IPS DF 6.9 (cell line): ENCODE measurements around the gene VSNL1.

Source experiments
- DNase-seq: peaks from one replicate; pipeline ENCODE4 v3.0.0-alpha.2; 2013; ENCODE audit warnings: low read depth, low spot score
- H3K27ac ChIP-seq: one replicate; pipeline ENCODE4 v1.5.1; 2013; ENCODE audit warnings: low read length, control low read depth
- H3K27me3 ChIP-seq: 2 replicates; pipeline ENCODE4 v1.6.1; 2013; ENCODE audit warnings: mild to moderate bottlenecking, low read length; ENCODE audit not compliant: control insufficient read depth, insufficient read depth
- H3K36me3 ChIP-seq: 2 replicates; pipeline ENCODE4 v1.6.1; 2013; ENCODE audit warnings: low read length; ENCODE audit not compliant: control insufficient read depth, insufficient read depth
- H3K4me1 ChIP-seq: 2 replicates; pipeline ENCODE4 v1.6.1; 2013; ENCODE audit warnings: low read length; ENCODE audit not compliant: control insufficient read depth, insufficient read depth
- H3K4me3 ChIP-seq: 2 replicates; pipeline ENCODE4 v1.5.1; 2013; ENCODE audit warnings: mild to moderate bottlenecking, low read length
- H3K9me3 ChIP-seq: 2 replicates; pipeline ENCODE4 v1.6.1; 2013; ENCODE audit warnings: low read length, inconsistent platforms; ENCODE audit not compliant: control insufficient read depth, insufficient read depth
- WGBS: extraction: QIAGEN DNeasy Blood & Tissue Kit; methylation state at CpG from one replicate; pipeline ENCODE4 v1.1.7; 2013; ENCODE audit warnings: mixed read lengths, missing lambda C conversion rate; ENCODE audit not compliant: insufficient read length, insufficient coverage; 5-methylcytosine and 5-hydroxymethylcytosine counted together

Gene VSNL1

GRCh38 chr2:17608251-17608650 lies 67.8 kb downstream of the VSNL1 start:
- H3K4me3 ChIP-seq = no peak overlapping the region
- no peak overlapping the region for H3K27ac ChIP-seq
- no peaks in the 10 kb centered on the region; the same call in 1 of the 2 replicates for H3K4me1 ChIP-seq
- no peaks in the 10 kb centered on the region for H3K9me3 ChIP-seq
- DNase-seq = no peak
- no CpG with 5 or more reads among the region's 4 CpGs for WGBS
- H3K36me3 ChIP-seq = no peaks in the 10 kb centered on the region
- no peaks in the 10 kb centered on the region for H3K27me3 ChIP-seq

GRCh38 chr2:17610521-17610920 lies 70.0 kb downstream of the VSNL1 start:
- H3K9me3 ChIP-seq = no peaks in the 10 kb centered on the region
- no peaks in the 10 kb centered on the region for H3K36me3 ChIP-seq
- DNase-seq = no peak
- H3K4me1 ChIP-seq = no peaks in the 10 kb centered on the region; the same call in 1 of the 2 replicates
- H3K4me3 ChIP-seq = no peak overlapping the region
- H3K27ac ChIP-seq = no peak overlapping the region
- H3K27me3 ChIP-seq = no peaks in the 10 kb centered on the region
- WGBS = no CpG with 5 or more reads among the region's 3 CpGs

GRCh38 chr2:17611036-17611435 lies 70.5 kb downstream of the VSNL1 start:
- no peak overlapping the region for H3K27ac ChIP-seq
- H3K9me3 ChIP-seq = no peaks in the 10 kb centered on the region
- no peak overlapping the region for H3K4me3 ChIP-seq
- no peaks in the 10 kb centered on the region for H3K27me3 ChIP-seq
- no peaks in the 10 kb centered on the region; the same call in 1 of the 2 replicates for H3K4me1 ChIP-seq
- H3K36me3 ChIP-seq = 0 out of 2 replicates have a peak, but pooled peaks cover 3% of the 10 kb centered on the region
- WGBS = no CpG with 5 or more reads among the region's 3 CpGs
- no peak for DNase-seq

- Histone ChIP-seq H3K27me3 (no peaks in the 10 kb centered on the region), H3K4me1 (no peaks in the 10 kb centered on the region; the same call in 1 of the 2 replicates), H3K36me3 (0 out of 2 replicates have a peak, but pooled peaks cover 4% of the 10 kb centered on the region), H3K4me3 (no peak overlapping the region), H3K27ac (no peak overlapping the region), H3K9me3 (no peaks in the 10 kb centered on the region)
- no peak for DNase-seq
- no CpG with 5 or more reads among the region's 4 CpGs for WGBS
Observed at GRCh38 chr2:17614174-17614930, 73.9 kb downstream of the VSNL1 start.

GRCh38 chr2:17615147-17615546 lies 74.7 kb downstream of the VSNL1 start:
- WGBS = no CpG with 5 or more reads among the region's 1 CpG
- Histone ChIP-seq H3K27ac (no peak overlapping the region), H3K9me3 (no peaks in the 10 kb centered on the region), H3K36me3 (0 out of 2 replicates have a peak, but pooled peaks cover 4% of the 10 kb centered on the region), H3K4me1 (no peaks in the 10 kb centered on the region; the same call in 1 of the 2 replicates), H3K27me3 (no peaks in the 10 kb centered on the region), H3K4me3 (no peak overlapping the region)
- no peak for DNase-seq

- Histone ChIP-seq H3K27ac (no peak overlapping the region), H3K36me3 (0 out of 2 replicates have a peak, but pooled peaks cover 4% of the 10 kb centered on the region), H3K4me1 (no peaks in the 10 kb centered on the region; the same call in 1 of the 2 replicates), H3K9me3 (no peaks in the 10 kb centered on the region), H3K27me3 (no peaks in the 10 kb centered on the region), H3K4me3 (no peak overlapping the region)
- WGBS = no CpG with 5 or more reads among the region's 1 CpG
- DNase-seq = no peak
Observed at GRCh38 chr2:17615728-17616351, 75.3 kb downstream of the VSNL1 start.

- Histone ChIP-seq H3K4me1 (no peaks in the 10 kb centered on the region; the same call in 1 of the 2 replicates), H3K36me3 (0 out of 2 replicates have a peak, but pooled peaks cover 4% of the 10 kb centered on the region), H3K4me3 (no peak overlapping the region), H3K27me3 (no peaks in the 10 kb centered on the region), H3K9me3 (no peaks in the 10 kb centered on the region), H3K27ac (no peak overlapping the region)
- WGBS = no CpG with 5 or more reads among the region's 1 CpG
- DNase-seq = no peak
Observed at GRCh38 chr2:17616405-17616804, 75.9 kb downstream of the VSNL1 start.

GRCh38 chr2:17617516-17617915 lies 77.0 kb downstream of the VSNL1 start:
- Histone ChIP-seq H3K4me3 (no peak overlapping the region), H3K27ac (no peak overlapping the region), H3K4me1 (no peaks in the 10 kb centered on the region; the same call in 1 of the 2 replicates), H3K27me3 (no peaks in the 10 kb centered on the region), H3K9me3 (no peaks in the 10 kb centered on the region), H3K36me3 (0 out of 2 replicates have a peak, but pooled peaks cover 4% of the 10 kb centered on the region)
- WGBS = no CpG with 5 or more reads among the region's 5 CpGs
- DNase-seq = no peak

- no peaks in the 10 kb centered on the region; the same call in 1 of the 2 replicates for H3K4me1 ChIP-seq
- 0 out of 2 replicates have a peak, but pooled peaks cover 4% of the 10 kb centered on the region for H3K36me3 ChIP-seq
- no peak for DNase-seq
- no peaks in the 10 kb centered on the region for H3K9me3 ChIP-seq
- no peak overlapping the region for H3K27ac ChIP-seq
- H3K4me3 ChIP-seq = no peak overlapping the region
- WGBS = no CpG with 5 or more reads among the region's 1 CpG
- H3K27me3 ChIP-seq = no peaks in the 10 kb centered on the region
Observed at GRCh38 chr2:17617955-17618354, 77.5 kb downstream of the VSNL1 start.

GRCh38 chr2:17620280-17620679 lies 79.8 kb downstream of the VSNL1 start:
- no peaks in the 10 kb centered on the region for H3K9me3 ChIP-seq
- no peak for DNase-seq
- no peak overlapping the region for H3K27ac ChIP-seq
- H3K4me1 ChIP-seq = no peaks in the 10 kb centered on the region; the same call in 1 of the 2 replicates
- WGBS = no CpG with 5 or more reads among the region's 6 CpGs
- no peaks in the 10 kb centered on the region for H3K27me3 ChIP-seq
- peaks cover 4% of the 10 kb centered on the region; the same call in 1 of the 2 replicates for H3K36me3 ChIP-seq
- no peak overlapping the region for H3K4me3 ChIP-seq
